Dedifferentiated amniotic fluid mesenchymal stem cell (primary cell): Measurements from ENCODE around the gene CCDC43.
"Not testable (repeated sequence)": the region's sequence is repeated elsewhere in the genome, so short reads cannot be mapped to it uniquely, and the experiment has no call there.

Source experiments
- DNase-seq: peaks from one replicate; pipeline ENCODE4 v3.0.0-alpha.2; 2016; ENCODE audit errors: extremely low spot score

Gene CCDC43, protein sequence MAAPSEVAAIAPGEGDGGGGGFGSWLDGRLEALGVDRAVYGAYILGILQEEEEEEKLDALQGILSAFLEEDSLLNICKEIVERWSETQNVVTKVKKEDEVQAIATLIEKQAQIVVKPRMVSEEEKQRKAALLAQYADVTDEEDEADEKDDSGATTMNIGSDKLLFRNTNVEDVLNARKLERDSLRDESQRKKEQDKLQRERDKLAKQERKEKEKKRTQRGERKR

DNA sequence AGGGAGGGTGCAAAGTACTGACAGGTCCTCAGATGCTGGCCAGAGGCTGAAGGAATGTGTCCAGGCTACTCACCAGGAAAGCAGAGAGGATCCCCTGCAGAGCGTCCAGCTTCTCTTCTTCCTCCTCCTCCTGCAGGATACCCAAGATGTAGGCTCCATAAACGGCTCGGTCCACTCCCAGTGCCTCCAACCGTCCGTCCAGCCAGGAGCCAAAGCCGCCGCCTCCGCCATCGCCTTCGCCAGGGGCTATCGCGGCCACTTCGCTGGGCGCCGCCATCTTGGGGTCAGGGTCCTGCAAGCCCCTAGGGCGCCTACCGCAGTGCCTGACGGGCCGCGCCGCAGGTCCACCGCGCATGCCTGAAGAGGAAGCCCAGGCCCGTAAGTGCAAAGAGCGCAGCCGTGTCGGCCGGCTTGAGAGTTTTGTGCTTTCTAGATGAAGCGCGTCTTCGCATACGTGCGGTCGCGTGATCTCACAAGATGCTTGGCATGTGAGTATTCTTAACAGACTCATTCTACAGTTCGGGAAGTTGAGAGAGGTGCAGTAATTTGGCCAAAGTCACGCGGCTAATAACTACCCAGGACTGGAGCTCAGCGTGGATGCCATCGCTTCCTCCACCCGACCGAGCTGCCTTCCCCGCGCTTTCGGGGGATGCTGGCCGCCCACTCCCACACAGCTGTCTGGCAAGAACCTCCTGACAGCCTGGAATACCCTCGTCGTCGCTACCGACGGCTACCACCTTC lies at the start of gene CCDC43:
Gene CCDC43 (minus strand): TSS at position 300 of the 741 bp plus-strand sequence. CDS start 23 bp downstream, at position 277.
- peak; percentile 84 for DNase-seq

DNA sequence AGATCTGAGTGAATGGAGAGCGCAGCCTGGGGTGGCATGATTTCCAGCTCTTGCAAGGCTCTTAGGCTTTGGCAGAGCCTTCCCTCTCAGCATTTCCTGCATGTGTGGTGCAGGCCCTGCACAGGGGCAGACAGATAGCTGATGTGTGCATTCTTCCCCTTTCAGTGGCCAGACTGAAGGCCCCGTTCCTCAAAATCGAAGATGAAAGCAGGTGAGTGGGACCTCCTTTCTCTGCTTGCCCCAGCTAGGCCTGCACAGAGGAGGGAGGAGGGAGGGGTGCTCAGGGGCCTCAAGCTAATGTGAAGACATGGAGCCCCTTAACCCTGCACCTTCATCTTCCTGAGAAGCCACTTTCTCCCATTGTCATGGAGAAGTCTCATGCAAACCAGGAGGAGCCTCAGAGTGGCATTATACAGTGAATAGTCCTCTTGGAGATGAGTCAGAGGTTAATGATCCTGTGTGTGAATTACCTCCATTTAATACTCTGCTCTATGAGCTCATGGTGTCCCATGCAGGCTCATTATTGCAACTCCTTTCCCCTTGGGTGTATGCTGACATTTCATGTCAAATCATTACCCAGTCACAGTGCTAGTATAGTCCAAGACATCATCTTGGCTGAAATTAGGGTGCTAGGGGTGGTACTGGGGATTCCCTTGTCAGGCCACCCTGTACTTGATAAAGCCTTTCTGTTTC lies 48.8 kb upstream of the CCDC43 start:
- DNase-seq: no peak

DNA sequence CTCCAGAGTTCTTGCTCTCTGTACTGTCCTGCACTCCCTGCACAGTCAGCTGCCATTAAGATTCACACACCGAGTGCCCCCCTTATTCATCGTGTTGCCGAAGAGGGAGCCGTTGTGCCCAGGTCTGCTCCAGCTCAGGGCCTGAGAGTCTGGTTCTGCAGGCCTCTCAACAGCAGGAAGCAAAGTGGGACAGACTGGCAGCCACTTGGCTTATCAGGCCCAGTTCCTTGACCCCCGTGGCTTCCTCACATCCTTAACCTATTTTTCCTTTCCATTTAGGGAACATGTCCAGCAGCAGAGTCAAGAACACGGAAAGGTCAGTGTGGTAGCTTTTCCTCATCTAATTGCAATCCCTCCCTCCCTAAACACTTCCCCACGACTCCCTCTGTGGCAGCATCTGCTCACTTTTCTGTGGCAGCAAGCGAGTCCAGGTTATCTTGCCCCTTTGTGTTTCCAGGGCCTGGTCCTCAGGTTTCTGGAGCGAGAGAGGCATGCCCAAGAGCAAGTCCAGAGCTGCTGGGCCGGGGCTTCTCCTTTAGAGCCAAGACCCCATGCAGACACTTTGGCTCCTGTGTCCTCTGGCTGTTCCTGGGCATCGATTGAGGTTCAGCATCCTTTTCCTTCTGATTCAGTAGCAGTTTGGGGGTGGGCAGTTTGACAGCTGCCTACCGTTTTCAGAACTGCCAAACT lies 47.1 kb upstream of the CCDC43 start:
- no peak for DNase-seq

DNA sequence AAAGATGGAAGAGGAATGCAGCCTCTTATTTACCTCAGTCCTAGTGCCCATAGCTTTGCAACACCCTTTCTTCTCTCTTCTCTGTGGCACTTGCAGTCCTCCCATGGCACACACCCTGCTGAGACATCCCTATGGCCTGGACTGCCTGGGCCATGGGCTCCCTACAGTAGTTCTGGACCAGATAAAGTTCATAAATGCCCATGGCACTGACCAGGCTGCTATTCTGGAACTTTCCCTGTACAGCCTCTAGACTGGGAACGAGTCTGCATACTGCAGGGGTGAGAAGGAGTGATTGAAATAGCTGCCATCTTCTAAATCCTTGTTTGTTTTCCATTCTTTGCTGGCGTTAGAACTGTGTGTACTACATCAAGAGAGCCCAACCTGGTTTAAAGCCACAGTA lies 44.7 kb upstream of the CCDC43 start:
- no peak for DNase-seq

DNA sequence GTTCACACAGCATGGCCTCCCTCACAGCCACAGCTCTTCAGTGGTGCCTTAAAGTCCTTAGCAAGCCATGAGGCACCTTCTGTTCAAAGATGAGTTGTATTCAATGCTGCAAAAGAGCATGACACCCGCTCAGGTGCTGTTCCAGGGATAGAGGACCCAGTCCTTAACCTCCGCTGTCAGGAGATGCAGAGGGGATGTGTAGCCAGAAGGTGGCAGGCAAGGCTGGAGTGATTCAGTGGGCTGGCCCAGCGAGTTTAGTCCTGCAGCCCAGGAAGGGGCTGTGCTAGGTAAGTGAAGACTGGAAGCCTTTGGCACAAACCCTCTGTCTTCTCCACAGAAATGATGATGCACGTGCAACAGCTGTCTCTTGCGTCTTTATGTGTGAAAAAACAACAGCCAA lies 44.2 kb upstream of the CCDC43 start:
- no peak for DNase-seq

DNA sequence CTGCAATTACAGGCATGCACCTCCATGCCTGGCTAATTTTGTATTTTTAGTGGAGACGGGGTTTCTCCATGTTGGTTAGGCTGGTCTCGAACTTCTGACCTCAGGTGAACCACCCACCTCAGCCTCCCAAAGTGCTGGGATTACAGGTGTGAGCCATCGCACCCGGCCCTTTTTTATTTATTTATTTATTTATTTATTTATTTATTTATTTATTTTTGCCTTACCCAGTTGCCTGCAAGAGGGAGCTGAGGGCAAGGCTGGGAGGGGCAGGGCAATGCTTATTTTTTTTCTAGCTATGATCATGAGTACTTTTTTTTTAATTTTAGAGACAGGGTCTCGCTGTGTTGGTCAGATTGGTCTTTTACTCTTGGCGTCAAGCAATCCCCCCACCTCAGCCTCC lies 36.5 kb upstream of the CCDC43 start:
- DNase-seq: not testable (repeated sequence)

DNA sequence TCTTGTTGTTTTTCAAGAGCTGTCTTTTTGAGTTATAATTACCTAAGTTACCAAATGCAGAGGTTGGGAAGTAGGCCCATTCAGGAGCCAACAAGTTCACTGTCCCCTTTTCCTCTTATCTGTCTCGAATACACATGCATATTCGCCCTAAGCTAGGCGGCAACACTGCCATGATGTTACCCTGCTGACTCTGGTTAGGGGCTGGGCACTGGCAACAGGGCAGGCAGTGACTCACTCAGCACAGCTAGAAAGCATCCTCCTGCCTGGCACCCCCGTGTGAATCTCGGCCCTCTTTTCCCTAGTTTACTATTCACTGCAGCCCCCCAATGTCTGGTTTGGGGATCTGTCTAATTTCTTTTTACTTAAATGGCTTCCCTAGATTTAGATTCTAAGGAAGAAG lies 32.7 kb upstream of the CCDC43 start:
- DNase-seq: no peak

DNA sequence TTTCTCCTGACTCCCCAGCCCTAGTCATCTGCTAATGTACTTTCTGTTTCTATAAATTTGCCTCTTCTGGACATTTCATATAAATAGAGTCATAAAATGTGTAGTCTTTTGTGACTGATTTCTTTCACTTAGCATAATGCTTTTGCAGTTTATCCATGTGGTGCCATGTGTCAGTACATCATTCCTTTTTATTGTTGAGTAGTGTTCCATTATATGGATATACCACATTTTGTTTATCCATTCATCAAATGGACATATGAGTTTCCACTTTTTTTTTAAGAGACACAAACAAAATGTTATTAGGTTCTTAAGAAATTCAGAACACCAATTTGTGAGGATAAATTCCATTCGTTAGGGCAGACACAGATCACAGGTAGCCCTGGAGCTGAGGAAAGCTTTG lies 29.9 kb upstream of the CCDC43 start:
- DNase-seq: no peak

DNA sequence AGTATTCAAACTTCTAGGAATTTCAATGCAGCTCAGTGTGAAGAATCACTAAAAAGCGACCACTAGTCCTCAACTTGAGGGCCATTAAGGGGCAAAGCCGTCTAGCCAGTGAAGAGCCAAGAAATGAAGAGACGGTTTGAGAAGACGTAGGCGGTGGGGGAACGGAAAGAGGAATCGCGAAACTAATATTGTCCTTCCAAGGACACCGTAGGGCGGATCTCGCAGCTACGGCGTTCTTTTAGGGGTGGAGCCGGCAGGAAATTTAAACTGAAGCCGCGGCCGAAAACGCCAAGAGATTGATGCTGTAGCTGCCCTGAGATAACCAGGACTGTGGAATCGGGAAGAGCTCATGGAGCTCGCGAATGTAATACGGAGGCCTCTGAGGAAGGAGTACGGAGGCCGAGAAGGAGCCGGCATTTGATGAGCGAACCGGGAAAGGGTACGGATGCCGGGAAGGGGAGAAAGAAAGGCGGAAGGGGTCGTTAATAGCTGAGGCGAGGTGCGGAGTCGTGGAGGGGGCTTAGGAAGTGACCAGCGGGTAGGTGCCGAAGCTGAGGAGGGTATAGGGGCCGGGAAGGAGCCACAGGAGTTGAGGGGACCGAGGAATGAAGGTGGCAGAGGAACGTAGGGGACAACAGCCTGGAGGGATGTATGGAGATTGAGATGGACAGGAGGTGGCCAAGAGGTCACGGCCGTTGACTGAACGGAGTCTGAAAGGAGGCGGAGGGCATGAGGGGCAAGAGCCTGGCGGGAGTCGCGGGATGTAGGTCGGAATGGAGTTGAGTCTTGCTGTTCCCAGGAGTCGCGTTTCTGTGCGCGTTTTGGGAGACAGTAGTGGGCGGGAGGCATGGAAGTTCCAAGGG lies 19.1 kb upstream of the CCDC43 start, which contains the start of gene DBF4B:
Gene DBF4B (plus strand): TSS at position 265 of the 863 bp plus-strand sequence. CDS start 156 bp downstream, at position 421.
- peak; percentile 91 for DNase-seq

DNA sequence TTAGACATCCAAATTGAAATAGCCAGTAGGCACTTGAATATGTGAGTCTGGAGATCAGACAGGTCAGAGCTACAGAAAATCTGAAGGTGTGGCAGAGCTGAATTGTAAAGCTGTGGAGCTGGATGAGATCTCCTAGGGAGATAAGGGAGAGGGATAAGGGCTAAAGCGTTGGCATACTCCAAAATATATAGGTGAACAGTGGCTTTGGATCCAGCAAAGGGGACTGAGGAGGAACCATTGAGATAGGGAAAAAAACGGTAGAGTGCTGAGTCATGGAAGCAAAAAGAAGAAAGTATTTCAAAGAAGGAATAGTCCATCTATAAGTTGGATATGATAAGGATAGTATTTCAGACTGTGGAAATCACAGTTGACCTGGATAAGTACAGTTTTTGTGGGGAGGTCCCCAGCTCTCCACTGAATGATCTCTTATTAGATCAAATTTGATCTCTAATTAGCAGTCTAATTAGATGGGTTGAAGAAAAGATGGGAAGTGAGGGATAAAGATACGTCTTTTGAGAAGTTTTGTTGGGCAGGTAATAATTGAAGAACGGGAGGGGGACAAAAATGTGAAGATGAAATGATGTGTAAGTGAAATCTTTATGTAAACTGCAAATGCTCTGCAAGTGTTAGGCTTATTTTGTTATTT lies 18.3 kb upstream of the CCDC43 start:
- DNase-seq: no peak

DNA sequence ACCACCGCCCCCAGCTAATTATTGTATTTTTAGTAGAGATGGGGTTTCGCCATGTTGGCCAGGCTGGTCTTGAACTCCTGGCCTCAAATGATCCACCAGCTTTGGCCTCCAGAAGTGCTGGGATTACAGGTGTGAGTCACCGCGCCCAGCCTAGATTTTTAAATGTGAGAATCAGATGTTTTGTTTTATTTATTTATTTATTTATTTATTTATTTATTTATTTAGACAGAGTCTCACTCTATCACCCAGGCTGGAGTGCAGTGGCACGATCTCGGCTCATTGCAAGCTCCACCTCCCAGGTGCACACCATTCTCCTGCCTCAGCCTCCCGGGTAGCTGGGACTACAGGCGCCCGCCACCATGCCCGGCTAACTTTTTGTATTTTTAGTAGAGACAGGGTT lies 10.7 kb upstream of the CCDC43 start:
- not testable (repeated sequence) for DNase-seq

DNA sequence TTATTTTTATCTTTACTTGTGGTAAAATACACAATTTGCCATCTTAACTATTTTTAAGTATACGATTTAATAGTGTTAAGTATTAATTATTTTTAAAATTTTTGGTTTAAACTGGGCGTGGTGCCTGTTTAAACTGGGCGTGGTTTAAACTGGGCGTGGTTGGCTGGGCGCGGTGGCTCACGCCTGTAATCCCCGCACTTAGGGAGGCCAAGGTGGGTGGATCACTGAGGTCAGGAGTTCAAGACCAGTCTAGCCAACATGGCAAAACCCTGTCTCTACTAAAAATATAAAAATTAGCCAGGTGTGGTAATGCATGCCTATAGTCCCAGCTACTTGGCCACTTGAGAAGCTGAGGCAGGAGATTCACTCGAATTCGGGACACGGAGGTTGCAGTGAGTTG lies 4.0 kb upstream of the CCDC43 start:
- DNase-seq: no peak

DNA sequence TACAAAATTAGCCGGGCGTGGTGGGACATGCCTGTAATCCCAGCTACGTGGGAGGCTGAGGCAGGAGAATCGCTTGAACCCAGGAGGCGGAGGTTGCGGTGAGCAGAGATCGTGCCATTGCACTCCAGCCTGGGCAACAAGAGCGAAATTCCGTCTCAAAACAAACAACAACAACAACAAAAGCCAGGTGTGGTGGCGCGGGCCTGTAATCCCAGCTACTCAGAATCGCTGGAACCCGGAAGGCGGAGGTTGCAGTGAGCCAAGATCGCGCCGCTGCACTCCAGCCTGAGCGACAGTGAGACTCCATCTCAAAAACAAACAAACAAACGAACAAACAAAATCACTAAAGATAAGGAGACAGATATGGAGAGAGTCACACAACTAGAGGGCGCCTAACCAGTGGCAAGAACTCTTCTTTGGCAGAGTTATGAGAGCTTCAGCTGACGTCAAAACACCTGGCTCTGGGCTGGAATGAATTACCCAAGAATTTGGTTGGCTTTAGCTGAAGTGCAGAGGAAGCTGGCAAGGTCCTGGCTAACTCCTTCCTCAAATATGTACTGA lies 1.2 kb upstream of the CCDC43 start:
- not testable (repeated sequence) for DNase-seq

DNA sequence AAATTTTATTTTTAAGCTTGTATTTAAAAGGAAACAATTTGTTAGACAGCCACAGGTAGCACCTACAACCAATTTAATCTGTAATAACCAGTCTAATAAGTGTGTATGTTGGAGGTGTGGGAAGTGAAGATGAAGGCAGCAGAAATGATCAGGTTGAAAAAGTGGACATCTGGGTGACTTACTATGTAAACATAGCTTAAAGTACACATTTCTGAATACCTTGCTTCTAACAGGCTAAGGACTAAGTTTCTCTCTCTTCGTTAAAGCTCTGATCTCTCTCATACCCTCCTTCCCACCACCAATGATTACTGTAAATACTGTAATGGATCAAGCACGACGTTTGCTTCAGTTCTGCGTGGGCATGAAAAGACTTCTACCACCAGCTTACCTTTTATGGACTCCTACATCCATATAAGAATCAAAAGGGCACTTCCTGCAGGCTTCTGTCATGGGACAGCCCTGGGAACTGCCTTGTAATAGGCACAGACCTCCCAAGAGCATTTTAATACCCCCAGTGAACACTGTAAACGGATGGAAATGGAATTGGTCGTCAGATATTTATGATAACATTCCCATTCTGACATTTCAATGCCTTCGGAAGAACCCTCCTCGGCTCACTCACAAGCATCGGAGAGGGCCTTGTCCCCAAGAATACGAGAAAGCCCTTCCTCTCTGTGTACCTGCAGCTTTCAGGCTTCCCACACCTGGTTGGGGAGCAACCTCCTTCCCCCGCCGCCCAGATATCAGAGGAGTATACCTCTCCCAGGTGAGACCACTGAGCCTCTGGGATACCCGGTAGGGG lies 700 bp downstream of the CCDC43 start:
- no peak for DNase-seq

DNA sequence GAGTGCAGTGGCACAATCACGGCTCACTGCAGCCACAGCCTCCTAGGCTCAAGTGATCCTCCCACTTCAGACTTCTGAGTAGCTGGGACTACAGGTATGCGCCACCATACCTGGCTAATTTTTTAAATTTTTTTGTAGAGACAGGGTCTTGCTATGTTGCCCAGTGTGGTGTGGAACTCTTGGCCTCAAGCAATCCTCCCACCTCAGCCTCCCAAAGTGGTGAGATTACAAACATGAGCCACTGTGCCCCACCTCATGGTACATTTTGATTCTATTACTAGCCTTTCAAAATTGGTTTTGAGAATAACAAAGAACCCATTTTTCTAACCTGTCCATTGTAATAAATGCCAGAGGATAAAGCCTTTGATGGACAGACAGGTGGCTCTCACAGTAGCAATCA lies 1.4 kb downstream of the CCDC43 start:
- DNase-seq: no peak

DNA sequence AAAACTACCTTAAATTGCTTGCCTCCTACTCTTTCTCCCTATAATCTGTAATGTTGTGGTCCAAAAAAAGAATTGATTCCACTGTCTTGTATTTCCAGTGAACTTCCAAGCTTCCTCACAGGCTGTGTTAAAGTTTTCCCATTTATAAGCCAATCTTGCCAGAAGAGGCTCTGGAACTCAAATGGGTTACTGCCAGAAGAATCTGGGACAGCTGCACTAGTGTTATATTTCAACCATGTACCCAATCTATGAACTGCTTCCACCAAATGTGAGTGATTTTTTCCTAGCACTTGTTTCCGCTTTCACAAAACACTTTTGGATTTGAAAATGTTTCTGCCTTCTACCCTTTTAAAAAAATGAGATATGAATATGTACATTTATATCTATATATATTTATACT lies 1.8 kb downstream of the CCDC43 start:
- DNase-seq: no peak

DNA sequence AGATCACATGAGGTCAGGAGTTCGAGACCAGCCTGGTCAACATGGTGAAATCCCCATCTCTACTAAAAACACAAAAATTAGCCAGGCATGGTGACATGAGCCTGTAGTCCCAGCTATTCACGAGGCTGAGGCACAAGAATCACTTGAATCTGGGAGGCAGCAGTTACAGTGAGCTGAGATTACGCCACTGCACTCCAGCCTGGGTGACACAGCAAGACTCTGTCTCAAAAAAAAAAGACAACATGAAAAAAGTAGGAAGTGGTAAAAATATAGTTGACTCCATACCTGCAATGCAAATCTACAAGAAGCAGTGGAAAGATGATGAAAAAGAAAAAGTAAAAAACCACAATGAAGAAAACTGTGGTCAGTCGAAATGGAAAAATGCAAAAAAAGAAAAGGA lies 6.3 kb downstream of the CCDC43 start:
- DNase-seq: not testable (repeated sequence)

DNA sequence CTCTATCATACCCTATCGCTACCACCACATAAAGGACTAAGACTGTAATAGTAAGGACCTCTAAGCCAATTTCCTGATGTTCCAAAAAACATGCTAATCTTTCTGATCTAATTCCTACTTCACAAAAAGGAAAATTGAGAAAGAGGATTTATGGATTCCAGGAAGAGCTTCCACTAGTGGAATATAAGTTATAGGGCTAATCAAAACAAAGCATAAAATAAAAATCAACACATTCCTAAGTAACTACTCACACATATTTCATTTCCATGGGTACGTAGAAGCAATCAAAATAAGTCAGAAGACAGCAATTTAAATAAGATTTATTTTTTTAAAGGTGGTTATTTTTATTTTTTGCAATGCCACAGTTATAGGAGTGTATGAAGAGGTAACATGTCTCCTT lies 12.4 kb downstream of the CCDC43 start:
- DNase-seq: peak; percentile 41

DNA sequence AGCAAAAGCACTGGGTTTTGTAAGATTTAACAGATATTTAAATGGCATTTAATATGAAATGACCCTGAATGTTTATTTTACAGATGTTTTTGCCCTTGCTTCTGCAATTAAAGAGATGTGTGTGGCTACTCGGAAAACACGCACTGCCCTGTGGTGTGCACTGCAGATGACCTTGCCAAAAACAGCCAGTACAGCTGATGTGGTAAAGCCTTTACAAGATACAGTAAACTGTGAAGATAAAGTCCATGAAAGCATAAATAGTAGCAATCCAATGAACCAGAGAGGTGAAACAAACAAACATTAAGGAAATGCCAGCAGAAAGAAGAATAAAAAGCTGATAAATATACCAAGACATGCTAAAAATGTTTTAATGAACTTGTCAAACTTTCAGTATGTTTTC lies 15.7 kb downstream of the CCDC43 start:
- no peak for DNase-seq
